Measurements from ENCODE around the gene ABCA3. TPM values are rescaled to one million over a fixed set of nuclear protein-coding genes. Genes with fewer than 3 reads are reported as not detected.
"Not testable (repeated sequence)": the region's sequence is repeated elsewhere in the genome, so short reads cannot be mapped to it uniquely, and the experiment has no call there.

The ABCA3 gene
- total RNA-seq, 1 experiment from 2014 or later = 7.6 TPM

GRCh38 chr16:2267913-2268666 is 72.4 kb downstream of the ABCA3 start, which contains the start of gene RNPS1:
Gene RNPS1, minus strand, starts transcription at chr16:2268126. Its CDS starts 3,483 bp downstream, at chr16:2264643.
- TF ChIP-seq, protein P1, sequence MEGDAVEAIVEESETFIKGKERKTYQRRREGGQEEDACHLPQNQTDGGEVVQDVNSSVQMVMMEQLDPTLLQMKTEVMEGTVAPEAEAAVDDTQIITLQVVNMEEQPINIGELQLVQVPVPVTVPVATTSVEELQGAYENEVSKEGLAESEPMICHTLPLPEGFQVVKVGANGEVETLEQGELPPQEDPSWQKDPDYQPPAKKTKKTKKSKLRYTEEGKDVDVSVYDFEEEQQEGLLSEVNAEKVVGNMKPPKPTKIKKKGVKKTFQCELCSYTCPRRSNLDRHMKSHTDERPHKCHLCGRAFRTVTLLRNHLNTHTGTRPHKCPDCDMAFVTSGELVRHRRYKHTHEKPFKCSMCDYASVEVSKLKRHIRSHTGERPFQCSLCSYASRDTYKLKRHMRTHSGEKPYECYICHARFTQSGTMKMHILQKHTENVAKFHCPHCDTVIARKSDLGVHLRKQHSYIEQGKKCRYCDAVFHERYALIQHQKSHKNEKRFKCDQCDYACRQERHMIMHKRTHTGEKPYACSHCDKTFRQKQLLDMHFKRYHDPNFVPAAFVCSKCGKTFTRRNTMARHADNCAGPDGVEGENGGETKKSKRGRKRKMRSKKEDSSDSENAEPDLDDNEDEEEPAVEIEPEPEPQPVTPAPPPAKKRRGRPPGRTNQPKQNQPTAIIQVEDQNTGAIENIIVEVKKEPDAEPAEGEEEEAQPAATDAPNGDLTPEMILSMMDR (IDR thresholded peaks at IDR 0.05; ENCODE audit: unreplicated experiment) = no peak
- BruUV-seq (replicated peaks) = no TSS peak
- intact Hi-C loops (cut with micrococcal nuclease; ENCODE audit: unreplicated experiment) = no loop called here
- peak; percentile 98 for DNase-seq
- no peaks in the 10 kb centered on the region for H3K27me3 Mint-ChIP-seq (ENCODE audit: unreplicated experiment)
- H3K36me3 Mint-ChIP-seq (ENCODE audit: insufficient read depth, unreplicated experiment) = peaks cover 82% of the 10 kb centered on the region
- peak within 1 kb of the TSS; percentile 100 for H3K4me3 Mint-ChIP-seq (ENCODE audit: low read depth, unreplicated experiment)
- H3K27ac Mint-ChIP-seq (ENCODE audit: unreplicated experiment) = peak within 1 kb of the TSS; percentile 100
- peaks cover 33% of the 10 kb centered on the region for H3K4me1 Mint-ChIP-seq (ENCODE audit: low read depth, unreplicated experiment)
- H3K9me3 Mint-ChIP-seq (ENCODE audit: low read depth, unreplicated experiment) = no peaks in the 10 kb centered on the region
- CTCF ChIA-PET = interaction anchor here (0.6 kb wide), 1 partner anchor 11 kb away, joined by 3 read pairs; no protein-coding TSS in a partner anchor

DNA sequence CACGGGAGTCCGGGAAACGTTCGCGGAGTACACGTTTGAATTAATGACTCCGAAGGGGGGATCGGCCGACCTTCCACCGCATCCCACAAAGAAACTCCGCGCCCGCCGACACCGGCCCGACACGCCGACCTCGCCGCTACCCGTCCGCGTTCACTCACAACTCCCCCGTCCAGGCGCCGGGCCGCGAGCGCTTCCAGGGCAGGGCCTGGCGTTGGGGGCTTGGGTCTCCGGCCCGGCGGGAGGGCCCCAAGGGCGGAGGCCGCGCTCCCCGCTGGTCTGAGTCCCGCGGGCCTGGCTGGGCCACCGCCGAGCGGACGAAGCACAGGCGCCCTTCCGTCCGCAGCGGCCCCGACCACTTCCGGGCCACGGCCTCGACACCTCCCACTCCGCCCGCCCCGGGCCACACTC is 73.0 kb downstream of the ABCA3 start:
- CTCF ChIA-PET; H3K9me3 Mint-ChIP-seq (ENCODE audit: low read depth, unreplicated experiment); H3K27me3 Mint-ChIP-seq (ENCODE audit: unreplicated experiment); DNase-seq; BruUV-seq (replicated peaks); intact Hi-C loops (cut with micrococcal nuclease; ENCODE audit: unreplicated experiment): not testable (repeated sequence)
- peaks cover 85% of the 10 kb centered on the region for H3K36me3 Mint-ChIP-seq (ENCODE audit: insufficient read depth, unreplicated experiment)
- H3K4me1 Mint-ChIP-seq (ENCODE audit: low read depth, unreplicated experiment) = peaks cover 33% of the 10 kb centered on the region
- H3K27ac Mint-ChIP-seq (ENCODE audit: unreplicated experiment) = peak overlapping the region; percentile 100
- peak overlapping the region; percentile 100 for H3K4me3 Mint-ChIP-seq (ENCODE audit: low read depth, unreplicated experiment)

DNA sequence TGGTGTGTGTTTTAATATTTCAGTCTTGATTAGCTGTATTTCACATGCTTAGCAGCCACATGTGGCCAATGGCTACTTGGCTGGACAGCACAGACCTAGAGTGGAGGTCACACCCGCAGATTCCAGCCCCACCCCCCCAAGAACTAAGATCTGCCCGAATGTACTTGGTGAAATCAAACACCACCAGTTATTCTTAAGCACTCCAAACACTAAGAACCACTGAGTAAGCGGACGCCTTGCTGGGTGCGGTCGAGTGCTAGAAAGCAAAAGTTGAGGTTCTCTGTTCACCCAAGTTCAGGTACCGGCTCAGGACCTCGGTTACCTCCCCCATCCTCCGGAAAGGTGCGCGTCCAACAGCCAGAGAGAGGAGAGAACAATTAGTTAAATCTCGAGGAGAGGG is 73.6 kb downstream of the ABCA3 start:
- peak overlapping the region; percentile 100 for H3K27ac Mint-ChIP-seq (ENCODE audit: unreplicated experiment)
- H3K27me3 Mint-ChIP-seq (ENCODE audit: unreplicated experiment); BruUV-seq (replicated peaks); H3K9me3 Mint-ChIP-seq (ENCODE audit: low read depth, unreplicated experiment); DNase-seq; CTCF ChIA-PET; intact Hi-C loops (cut with micrococcal nuclease; ENCODE audit: unreplicated experiment): not testable (repeated sequence)
- H3K4me3 Mint-ChIP-seq (ENCODE audit: low read depth, unreplicated experiment) = peak overlapping the region; percentile 100
- peaks cover 89% of the 10 kb centered on the region for H3K36me3 Mint-ChIP-seq (ENCODE audit: insufficient read depth, unreplicated experiment)
- H3K4me1 Mint-ChIP-seq (ENCODE audit: low read depth, unreplicated experiment) = peaks cover 33% of the 10 kb centered on the region

DNA sequence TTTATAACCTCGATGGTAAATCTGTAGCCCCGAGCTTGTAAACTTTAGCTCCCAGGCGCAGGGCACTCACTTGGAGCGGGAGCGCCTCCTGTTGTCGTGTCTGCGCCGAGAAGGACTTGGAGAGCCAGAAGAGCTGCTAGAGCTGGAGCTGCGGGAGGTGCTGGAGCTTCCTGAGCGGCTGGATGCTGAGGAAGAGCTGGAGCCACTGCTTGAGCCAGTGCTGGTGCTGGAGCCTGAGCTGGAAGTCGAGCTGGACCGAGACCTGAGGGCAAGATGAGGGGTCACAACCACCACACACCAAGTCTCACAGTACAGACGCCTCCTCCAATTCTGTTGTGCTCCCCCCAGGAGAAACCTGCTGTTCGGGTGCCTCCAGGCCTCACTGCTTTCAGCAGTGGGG is 77.5 kb downstream of the ABCA3 start:
- intact Hi-C loops (cut with micrococcal nuclease; ENCODE audit: unreplicated experiment); CTCF ChIA-PET; H3K27ac Mint-ChIP-seq (ENCODE audit: unreplicated experiment); H3K27me3 Mint-ChIP-seq (ENCODE audit: unreplicated experiment); BruUV-seq (replicated peaks); H3K9me3 Mint-ChIP-seq (ENCODE audit: low read depth, unreplicated experiment); H3K4me3 Mint-ChIP-seq (ENCODE audit: low read depth, unreplicated experiment); DNase-seq: not testable (repeated sequence)
- peaks cover 23% of the 10 kb centered on the region for H3K4me1 Mint-ChIP-seq (ENCODE audit: low read depth, unreplicated experiment)
- H3K36me3 Mint-ChIP-seq (ENCODE audit: insufficient read depth, unreplicated experiment) = peaks cover 97% of the 10 kb centered on the region

DNA sequence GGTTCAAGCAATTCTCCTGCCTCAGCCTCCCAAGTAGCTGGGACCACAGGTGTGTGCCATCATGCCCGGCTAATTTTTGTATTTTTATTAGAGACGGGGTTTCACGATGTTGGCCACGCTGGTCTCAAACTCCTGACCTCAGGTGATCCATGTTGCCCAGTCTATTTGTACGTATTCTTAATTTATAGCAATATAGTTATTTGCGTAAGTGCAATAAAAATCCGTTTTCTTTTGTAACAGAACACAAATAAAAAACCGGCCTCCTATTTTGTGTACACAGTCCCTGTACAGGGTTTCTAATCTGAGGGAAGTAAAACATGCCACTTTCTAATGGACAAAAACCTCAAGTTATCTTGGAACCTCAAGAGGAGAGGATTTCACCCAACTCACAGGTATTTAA is 80.3 kb downstream of the ABCA3 start:
- no TSS peak for BruUV-seq (replicated peaks)
- intact Hi-C loops (cut with micrococcal nuclease; ENCODE audit: unreplicated experiment) = no loop called here
- Mint-ChIP-seq H3K9me3 (ENCODE audit: low read depth, unreplicated experiment) (no peaks in the 10 kb centered on the region), H3K4me1 (ENCODE audit: low read depth, unreplicated experiment) (peaks cover 12% of the 10 kb centered on the region), H3K36me3 (ENCODE audit: insufficient read depth, unreplicated experiment) (peaks cover 94% of the 10 kb centered on the region), H3K27ac (ENCODE audit: unreplicated experiment) (no peak overlapping the region), H3K4me3 (ENCODE audit: low read depth, unreplicated experiment) (no peak overlapping the region), H3K27me3 (ENCODE audit: unreplicated experiment) (no peaks in the 10 kb centered on the region)
- no peak for DNase-seq
- TF ChIP-seq, protein P1 (IDR thresholded peaks at IDR 0.05; ENCODE audit: unreplicated experiment) = no peak
- CTCF ChIA-PET = no interaction called here

GRCh38 chr16:2258530-2258929 is 82.0 kb downstream of the ABCA3 start:
- H3K4me1 Mint-ChIP-seq (ENCODE audit: low read depth, unreplicated experiment); H3K27me3 Mint-ChIP-seq (ENCODE audit: unreplicated experiment); H3K27ac Mint-ChIP-seq (ENCODE audit: unreplicated experiment); intact Hi-C loops (cut with micrococcal nuclease; ENCODE audit: unreplicated experiment); H3K9me3 Mint-ChIP-seq (ENCODE audit: low read depth, unreplicated experiment); DNase-seq; BruUV-seq (replicated peaks); H3K4me3 Mint-ChIP-seq (ENCODE audit: low read depth, unreplicated experiment): not testable (repeated sequence)
- H3K36me3 Mint-ChIP-seq (ENCODE audit: insufficient read depth, unreplicated experiment) = peaks cover 93% of the 10 kb centered on the region
- CTCF ChIA-PET = interaction anchor here (0.6 kb wide), 1 partner anchor 8 kb away, joined by 10 read pairs; no protein-coding TSS in a partner anchor
